EH (cell line): ENCODE results near the gene LRRC28.
"Not testable (repeated sequence)": the region's sequence is repeated elsewhere in the genome, so short reads cannot be mapped to it uniquely, and the experiment has no call there.

Experiments
- DNase-seq: peaks from one replicate; pipeline ENCODE4 v3.0.0-alpha.2; 2015; ENCODE audit warnings: low read depth

LRRC28 gene

GRCh38 chr15:99250857-99251841, at the start of gene LRRC28:
Gene LRRC28, plus strand, starts transcription at chr15:99251481. Its CDS starts 4,477 bp downstream, at chr15:99255958.
- peak; percentile 99 for DNase-seq

GRCh38 chr15:99202176-99202552, 49.1 kb upstream of the LRRC28 start:
- no peak for DNase-seq

GRCh38 chr15:99207672-99208071, 43.6 kb upstream of the LRRC28 start:
- DNase-seq = no peak

- no peak for DNase-seq
These were observed 42.0 kb upstream of the LRRC28 start for GRCh38 chr15:99209326-99209725.

GRCh38 chr15:99210334-99210733, 40.9 kb upstream of the LRRC28 start:
- DNase-seq = no peak

- peak; percentile 64 for DNase-seq
These were observed 39.4 kb upstream of the LRRC28 start for GRCh38 chr15:99211926-99212325.

GRCh38 chr15:99212406-99212805, 38.9 kb upstream of the LRRC28 start:
- peak; percentile 89 for DNase-seq

- peak; percentile 76 for DNase-seq
These were observed 38.0 kb upstream of the LRRC28 start for GRCh38 chr15:99213187-99213811.

- DNase-seq = no peak
These were observed 26.7 kb upstream of the LRRC28 start for GRCh38 chr15:99224372-99225214.

- DNase-seq = peak; percentile 17
These were observed 24.5 kb upstream of the LRRC28 start for GRCh38 chr15:99226802-99227201.

- no peak for DNase-seq
These were observed 23.0 kb upstream of the LRRC28 start for GRCh38 chr15:99228120-99228770.

GRCh38 chr15:99230867-99231266, 20.4 kb upstream of the LRRC28 start:
- DNase-seq = no peak

GRCh38 chr15:99232740-99233139, 18.5 kb upstream of the LRRC28 start:
- no peak for DNase-seq

- DNase-seq = not testable (repeated sequence)
These were observed 17.1 kb upstream of the LRRC28 start for GRCh38 chr15:99234160-99234559.

- no peak for DNase-seq
These were observed 12.4 kb upstream of the LRRC28 start for GRCh38 chr15:99238849-99239248.

GRCh38 chr15:99239545-99240198, 11.6 kb upstream of the LRRC28 start:
- no peak for DNase-seq

- DNase-seq = no peak
These were observed 9.5 kb upstream of the LRRC28 start for GRCh38 chr15:99241752-99242151.

- no peak for DNase-seq
These were observed 7.0 kb upstream of the LRRC28 start for GRCh38 chr15:99244306-99244705.

GRCh38 chr15:99247062-99247461, 4.2 kb upstream of the LRRC28 start:
- no peak for DNase-seq

- no peak for DNase-seq
These were observed 3.1 kb upstream of the LRRC28 start for GRCh38 chr15:99248000-99248715.
